CD4-positive, alpha-beta T cell treated with Interleukin-6 for 4 hours (primary cell): ENCODE measurements around the gene ATP5F1A.
"Not testable (repeated sequence)": the region's sequence is repeated elsewhere in the genome, so short reads cannot be mapped to it uniquely, and the experiment has no call there.

Experiments
- DNase-seq: peaks from one replicate; pipeline ENCODE4 v3.0.0-alpha.2; 2020; ENCODE audit warnings: mixed read lengths

ATP5F1A gene

GRCh38 chr18:46097801-46098615 is at the start of gene ATP5F1A:
ATP5F1A (minus strand) TSS chr18:46098296; CDS start chr18:46098231, 65 bp downstream.
- peak; percentile 90 for DNase-seq

- no peak for DNase-seq
These were observed 43.1 kb upstream of the ATP5F1A start for GRCh38 chr18:46141199-46141598.

- DNase-seq = no peak
These were observed 42.1 kb upstream of the ATP5F1A start for GRCh38 chr18:46140173-46140572.

DNA sequence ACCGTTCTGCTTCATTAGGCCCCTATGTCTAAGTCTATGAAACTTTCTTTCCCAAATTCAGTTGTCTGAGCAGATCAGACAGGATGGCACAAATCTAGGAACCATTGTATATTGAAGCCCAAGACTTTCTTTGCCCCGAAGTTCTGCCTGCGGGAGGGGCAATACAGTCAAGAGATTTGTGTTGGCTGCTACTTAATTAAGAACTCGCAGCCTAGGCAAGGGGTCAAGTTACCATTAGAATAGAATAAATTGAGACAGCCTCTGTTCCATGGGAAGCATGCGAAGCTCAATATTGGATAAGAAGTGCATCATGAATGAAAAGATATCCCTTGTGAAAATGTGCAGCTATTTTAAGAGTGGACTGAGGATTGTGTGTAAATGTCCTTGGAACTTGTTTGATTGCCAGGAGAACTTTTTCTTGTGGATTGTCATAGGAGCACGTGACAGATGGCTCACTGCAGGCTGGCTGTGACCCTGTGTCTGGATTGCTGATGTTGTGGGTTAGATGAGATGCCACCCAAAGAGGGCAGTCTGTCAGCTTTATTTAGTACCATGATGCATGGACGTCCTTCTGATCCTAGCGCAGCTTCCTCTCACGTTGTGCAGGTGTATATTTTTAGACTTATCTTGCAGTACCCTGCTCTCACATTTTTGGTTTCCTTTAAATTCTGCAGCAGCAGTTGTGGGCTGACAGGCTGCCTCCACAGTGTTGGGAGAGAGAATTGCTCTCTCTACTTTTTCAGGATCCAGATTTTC is 37.0 kb upstream of the ATP5F1A start:
- DNase-seq = no peak

GRCh38 chr18:46133534-46133933 is 35.4 kb upstream of the ATP5F1A start:
- DNase-seq = no peak

DNA sequence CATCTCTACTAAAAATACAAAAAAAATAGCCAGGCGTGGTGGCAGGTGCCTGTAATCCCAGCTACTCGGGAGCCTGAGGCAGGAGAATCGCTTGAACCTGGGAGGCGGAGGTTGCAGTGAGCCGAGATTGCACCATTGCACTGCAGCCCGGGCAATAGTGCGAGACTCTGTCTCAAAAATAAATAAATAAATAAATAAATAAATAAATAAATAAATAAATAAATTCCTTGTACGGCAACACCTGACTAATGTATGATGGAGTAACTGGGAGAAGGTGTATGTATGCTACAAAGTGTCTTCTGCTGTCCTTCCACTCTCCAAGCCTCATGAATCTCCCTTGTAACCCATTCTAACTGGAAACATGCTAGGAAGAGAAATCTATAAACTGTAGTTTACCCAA is 32.5 kb upstream of the ATP5F1A start:
- not testable (repeated sequence) for DNase-seq

DNA sequence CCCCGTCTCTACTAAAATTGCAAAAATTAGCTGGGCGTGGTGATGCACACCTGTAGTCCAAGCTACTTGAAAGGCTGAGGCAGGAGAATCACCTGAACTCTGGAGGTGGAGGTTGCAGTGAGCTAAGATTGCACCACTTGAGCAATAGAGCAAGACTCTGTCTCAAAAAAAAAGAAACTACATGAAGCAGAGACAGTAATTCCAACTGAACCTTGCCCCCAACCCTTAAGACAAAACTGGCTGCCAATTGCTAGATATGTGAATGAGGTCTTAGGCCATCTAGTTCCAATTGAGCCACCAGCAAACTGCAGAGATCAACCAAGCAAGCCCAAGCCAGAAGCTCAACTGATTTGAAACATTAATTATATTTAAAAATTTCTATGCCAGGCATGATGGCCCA is 32.0 kb upstream of the ATP5F1A start:
- no peak for DNase-seq

- not testable (repeated sequence) for DNase-seq
These were observed 28.5 kb upstream of the ATP5F1A start for GRCh38 chr18:46126625-46127024.

GRCh38 chr18:46113751-46114150 is 15.7 kb upstream of the ATP5F1A start:
- no peak for DNase-seq

DNA sequence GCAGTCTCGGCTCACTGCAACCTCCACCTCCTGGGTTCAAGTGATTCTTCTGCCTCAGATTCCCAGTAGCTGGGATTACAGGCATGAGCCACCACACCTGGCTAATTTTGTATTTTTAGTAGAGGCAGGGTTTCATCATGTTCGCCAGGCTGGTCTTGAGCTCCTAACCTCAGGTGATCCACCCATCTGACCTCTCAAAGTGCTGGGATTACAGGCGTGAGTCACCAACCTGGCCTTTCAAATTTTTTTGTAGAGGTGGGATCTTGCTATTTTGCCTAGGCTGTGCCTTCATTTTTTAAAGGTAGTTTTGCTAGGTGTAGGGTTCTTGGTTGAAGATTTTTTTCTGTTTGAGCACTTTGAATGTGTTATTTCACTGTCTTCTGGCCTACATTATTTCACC is 12.3 kb upstream of the ATP5F1A start:
- DNase-seq = no peak

DNA sequence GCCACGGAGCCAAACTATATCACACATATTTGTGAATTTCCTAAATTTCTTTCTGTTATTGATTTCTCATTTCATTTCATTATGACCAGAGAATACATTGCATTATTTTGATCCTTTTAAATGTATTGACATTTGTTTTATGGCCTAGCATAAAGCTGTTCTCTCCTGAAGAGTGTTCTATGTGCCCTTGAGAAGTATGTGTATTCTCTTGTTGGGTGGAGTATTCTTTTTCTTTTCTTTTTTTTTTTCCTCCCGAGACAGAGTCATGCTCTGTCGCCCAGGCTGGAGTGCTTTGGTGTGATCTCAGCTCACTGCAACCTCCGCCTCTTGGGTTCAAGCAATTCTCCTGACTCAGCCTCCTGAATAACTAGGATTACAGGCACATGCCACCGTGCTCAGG is 11.3 kb upstream of the ATP5F1A start:
- no peak for DNase-seq

- peak; percentile 89 for DNase-seq
These were observed 6.2 kb upstream of the ATP5F1A start, which contains the start of gene HAUS1 for GRCh38 chr18:46104128-46104911. HAUS1 (plus strand) TSS chr18:46104385; CDS start chr18:46104412, 27 bp downstream.

- no peak for DNase-seq
These were observed 1.4 kb upstream of the ATP5F1A start for GRCh38 chr18:46099463-46099862.

DNA sequence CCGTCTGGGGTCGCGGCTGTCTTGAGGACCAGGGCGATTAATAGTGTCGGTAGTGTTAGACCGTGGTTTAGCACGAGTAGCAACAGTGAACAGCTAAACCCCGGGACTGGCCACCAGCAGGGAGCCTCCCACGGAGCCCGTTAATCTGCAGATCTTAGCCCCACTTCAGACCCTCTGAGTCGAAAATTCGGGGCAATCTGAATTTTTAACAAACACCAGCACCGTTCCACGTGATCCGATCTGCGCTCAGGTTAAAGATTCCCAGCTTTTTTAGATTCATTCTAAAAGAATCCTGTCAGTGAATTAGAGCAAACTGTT is 479 bp upstream of the ATP5F1A start:
- no peak for DNase-seq

DNA sequence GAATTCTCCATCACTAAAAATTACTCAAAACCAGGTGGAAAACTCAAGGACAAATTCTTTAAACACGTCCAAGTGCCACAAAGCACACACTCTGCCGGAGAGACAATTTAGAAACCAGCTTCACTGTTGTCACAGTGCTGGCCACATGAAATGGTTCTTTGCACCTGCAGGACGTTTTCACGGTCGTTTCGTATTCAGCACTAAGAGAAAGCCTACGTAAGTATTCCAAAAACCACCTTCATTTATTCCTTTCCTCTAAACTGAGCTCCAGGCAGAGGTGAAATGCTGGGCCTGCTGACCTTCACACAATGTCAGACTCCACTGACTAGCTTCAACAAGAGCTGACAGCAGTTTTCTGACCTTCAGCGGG is 680 bp downstream of the ATP5F1A start:
- peak; percentile 16 for DNase-seq

GRCh38 chr18:46096651-46097300 is 1.3 kb downstream of the ATP5F1A start:
- no peak for DNase-seq

DNA sequence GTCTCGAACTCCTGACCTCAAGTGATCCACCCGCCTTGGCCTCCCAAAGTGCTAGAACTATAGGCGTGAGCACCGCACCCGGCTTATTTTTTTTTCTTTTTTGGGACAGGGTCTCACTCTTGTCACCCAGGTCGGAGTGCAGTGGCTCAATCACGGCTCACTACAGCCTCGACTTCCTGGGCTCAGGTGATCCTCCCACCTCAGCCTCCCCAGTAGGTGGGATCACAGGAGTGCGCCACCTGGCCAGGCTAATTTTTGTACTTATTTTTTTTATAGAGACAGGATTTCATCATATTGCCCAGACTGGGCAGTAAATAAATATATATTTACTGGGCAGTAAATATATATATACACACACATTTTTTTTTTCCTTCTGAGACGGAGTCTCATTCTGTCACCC is 2.6 kb downstream of the ATP5F1A start:
- no peak for DNase-seq

DNA sequence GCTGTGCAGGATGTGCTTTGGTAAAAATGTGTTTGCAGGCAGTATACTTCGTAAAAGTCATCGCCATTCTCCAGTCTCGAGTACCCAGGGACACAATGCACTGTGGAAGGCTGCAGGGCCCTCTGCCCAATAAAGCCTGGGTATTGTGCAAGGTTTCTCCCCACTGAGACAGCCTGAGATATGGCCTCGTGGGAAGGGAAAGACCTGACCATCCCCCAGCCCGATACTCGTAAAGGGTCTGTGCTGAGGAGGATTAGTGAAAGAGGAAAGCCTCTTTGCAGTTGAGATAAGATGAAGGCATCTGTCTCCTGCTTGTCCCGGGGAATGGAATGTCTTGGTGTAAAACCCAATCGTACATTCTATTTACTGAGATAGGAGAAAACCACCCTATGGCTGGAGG is 9.6 kb downstream of the ATP5F1A start:
- not testable (repeated sequence) for DNase-seq

DNA sequence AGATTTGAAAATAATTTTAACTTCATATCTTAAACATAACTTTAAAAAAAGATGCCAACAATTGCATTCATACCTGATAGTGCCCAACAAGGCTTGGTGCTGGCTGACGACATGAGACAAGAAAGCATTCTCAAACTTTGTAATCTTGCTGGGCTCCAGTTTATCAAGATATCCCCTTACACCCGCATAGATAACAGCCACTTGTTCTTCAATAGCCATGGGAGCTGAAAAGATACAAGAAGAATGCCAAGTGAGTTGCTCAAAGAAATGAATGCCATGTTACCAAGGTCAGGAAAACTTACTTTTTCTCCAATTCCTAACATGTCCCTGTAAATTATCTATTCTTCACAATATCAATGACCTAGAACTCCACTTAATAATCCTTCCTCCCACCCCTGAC is 13.7 kb downstream of the ATP5F1A start:
- no peak for DNase-seq

DNA sequence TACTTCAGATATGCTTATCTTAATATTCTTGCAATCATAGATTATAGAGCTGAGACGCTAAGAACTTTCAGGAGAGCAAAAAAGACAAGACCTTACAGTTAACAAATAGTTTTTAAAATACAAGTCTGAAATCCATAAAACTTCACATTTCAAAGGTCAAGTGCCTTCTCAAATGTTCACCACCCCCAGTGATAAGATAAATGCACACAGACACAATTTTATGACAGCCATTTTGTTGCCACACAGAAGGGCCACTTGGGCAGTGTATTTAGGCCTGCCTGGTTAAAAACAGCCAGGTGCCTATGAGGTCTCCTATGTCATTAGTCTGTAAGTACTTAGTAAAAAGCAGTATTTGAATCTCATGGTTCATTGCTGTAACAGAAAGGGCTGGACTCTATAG is 17.9 kb downstream of the ATP5F1A start:
- DNase-seq = no peak

GRCh38 chr18:46079336-46079735 is 18.8 kb downstream of the ATP5F1A start:
- no peak for DNase-seq

DNA sequence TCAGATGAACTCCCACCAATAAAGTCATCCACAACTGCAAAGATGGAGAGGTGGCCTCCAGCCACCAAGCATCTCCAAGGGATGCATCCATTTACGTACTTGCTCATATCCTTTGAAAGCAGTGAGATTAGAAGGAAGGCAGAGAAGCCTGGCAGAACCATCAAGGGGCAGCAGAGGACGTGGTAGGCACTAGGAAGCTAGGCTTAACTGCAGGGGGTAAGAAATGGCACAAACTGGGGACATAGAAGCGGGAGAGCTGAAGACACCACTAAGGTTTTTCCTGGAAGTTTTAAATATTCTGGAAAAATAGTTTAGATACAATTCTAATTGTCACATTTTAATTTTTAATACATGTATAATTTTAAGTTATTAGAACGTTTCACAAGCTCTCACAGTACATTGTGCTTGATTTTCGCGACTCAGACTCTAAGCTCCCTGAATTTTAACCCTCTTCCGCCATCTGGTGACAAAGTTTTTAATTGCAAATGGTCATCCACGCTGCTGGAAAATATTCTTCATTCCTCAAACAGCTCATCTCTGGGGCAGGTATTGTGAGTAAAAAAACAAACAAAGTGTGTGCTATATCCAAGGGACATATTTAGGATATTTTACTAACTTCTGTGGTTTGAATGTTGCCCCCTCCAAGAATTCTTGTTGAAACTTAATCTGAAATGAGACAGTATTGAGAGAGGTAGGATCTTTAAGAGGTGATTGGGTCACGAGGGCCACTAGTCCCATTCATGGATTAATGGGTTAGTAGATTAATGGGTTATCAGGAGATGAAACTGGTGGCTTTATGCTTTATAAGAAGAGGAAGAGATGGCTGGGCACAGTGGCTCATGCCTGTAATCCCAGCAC is 24.4 kb downstream of the ATP5F1A start:
- peak; percentile 64 for DNase-seq
